Kidney (tissue), 14 donors: ENCODE data around the gene MYL5. TPM values are rescaled to one million over a fixed set of nuclear protein-coding genes. Genes with fewer than 3 reads are reported as not detected.

Source experiments
- DNase-seq, 5 donors: peaks; one replicate each; pipeline ENCODE4 v3.0.0-alpha.2; 2013 to 2020
- FAIRE-seq: peaks from 2 replicates; lab custom pipeline; 2012; peaks lifted over from hg19 to GRCh38; lab: Jason Lieb, UNC
- H3K27ac ChIP-seq, 2 donors: one replicate each; pipeline ENCODE4 v1.7.0; 2013; ENCODE audit warnings: low read depth in 2 of 2, low read length in 2 of 2, inconsistent platforms in 1 of 2
- H3K27me3 ChIP-seq: one replicate; pipeline ENCODE4 v1.7.1; 2013; ENCODE audit warnings: low read length, inconsistent platforms; ENCODE audit not compliant: control insufficient read depth, insufficient read depth
- H3K36me3 ChIP-seq, 3 donors: one replicate each; pipeline versions ENCODE4 v1.7.0 to v1.7.1; 2013; ENCODE audit warnings: low read length in 3 of 3, control low read depth in 1 of 3, inconsistent platforms in 1 of 3; ENCODE audit not compliant: insufficient read depth in 3 of 3, control insufficient read depth in 2 of 3
- H3K4me1 ChIP-seq, 3 donors: one replicate each; pipeline versions ENCODE4 v1.7.0 to v1.7.1; 2013; ENCODE audit warnings: low read length in 3 of 3, inconsistent platforms in 1 of 3, low read depth in 1 of 3; ENCODE audit not compliant: control insufficient read depth in 2 of 3, insufficient read depth in 2 of 3
- H3K4me3 ChIP-seq, 3 donors: one replicate each; pipeline versions ENCODE4 v1.7.0 to v1.8.1; 2013; ENCODE audit warnings: low read length in 3 of 3, control low read depth in 1 of 3, inconsistent platforms in 1 of 3
- H3K9ac ChIP-seq, 3 donors: one replicate each; pipeline versions ENCODE4 v1.7.0 to v1.7.1; 2013; ENCODE audit warnings: low read length in 3 of 3, control low read depth in 1 of 3, inconsistent platforms in 1 of 3
- H3K9me3 ChIP-seq, 3 donors: one replicate each; pipeline versions ENCODE4 v1.7.0 to v1.7.1; 2013; ENCODE audit warnings: low read length in 3 of 3, control low read depth in 1 of 3, inconsistent platforms in 1 of 3; ENCODE audit not compliant: control insufficient read depth in 2 of 3, insufficient read depth in 1 of 3
- CTCF ChIP-seq: IDR thresholded peaks from 3 replicates; pipeline ENCODE4 v1.5.1; 2012; ENCODE audit warnings: mild to moderate bottlenecking, moderate library complexity, borderline replicate concordance; ENCODE audit not compliant: insufficient read depth; ENCODE audit errors: extremely low read depth
- intact Hi-C: fragments of 100-400 bp; cut with DNase I; formaldehyde crosslinking; loops from one replicate; pipeline ENCODE4 v1.11.1; 2022
- polyA plus RNA-seq: library from polyadenylated mRNA; stranded (reverse); fragments of 350-450 nt; fragmentation: Illumina TruSeq; extraction: RNeasy Lipid Tissue Mini Kit (QIAGEN cat#74804); gene quantifications from one replicate; pipeline ENCODE4 v1.2.3, GENCODE V29; 2014; ENCODE audit warnings: low read depth, low replicate concordance; ENCODE audit not compliant: insufficient read depth
- total RNA-seq: library from RNA; stranded (reverse); fragmentation: NEBNext Ultra II Directional; extraction: Animal tissue kit (Norgen Biotek cat#: 25700); gene quantifications from one replicate; pipeline ENCODE4 v1.2.1, GENCODE V29; 2021
- donor health status: control.
- donor health status: control.
- donor health status: control.
- donor health status: control.
- donor health status: control.
- donor health status: DM: yes; HTN: yes; CAD: no.
- donor health status: Normal renal cell carcinoma (clear cell type).

Gene MYL5
- total and polyA plus RNA-seq, 2 donors from 2014 or later: 17.9 to 29.6 TPM

GRCh38 chr4:685679-686412 lies 11.5 kb downstream of the MYL5 start:
- H3K4me1 ChIP-seq: peaks cover 0 to 27% (median 4%) of the 10 kb centered on the region in 3 donors
- H3K27ac ChIP-seq: no peak overlapping the region
- TF ChIP-seq CTCF: no peak
- intact Hi-C loops: no loop called here
- DNase-seq (peak in 1 of 5 donors; percentile 51), FAIRE-seq (no peak)
- H3K27me3 ChIP-seq: no peaks in the 10 kb centered on the region
- H3K36me3 ChIP-seq: no peaks in the 10 kb centered on the region
- H3K9me3 ChIP-seq: no peaks in the 10 kb centered on the region
- H3K4me3 ChIP-seq: no peak overlapping the region
- H3K9ac ChIP-seq: no peak overlapping the region

GRCh38 chr4:686413-687040 lies 12.2 kb downstream of the MYL5 start:
- peak overlapping the region in 1 of 2 donors; percentile 53 for H3K27ac ChIP-seq
- no peaks in the 10 kb centered on the region for H3K27me3 ChIP-seq
- H3K9ac ChIP-seq: no peak overlapping the region
- intact Hi-C loops: no loop called here
- no peak overlapping the region for H3K4me3 ChIP-seq
- H3K9me3 ChIP-seq: no peaks in the 10 kb centered on the region
- peak in 2 of 5 donors; percentile 58 to 78 for DNase-seq
- peaks cover 0 to 26% (median 4%) of the 10 kb centered on the region in 3 donors for H3K4me1 ChIP-seq
- H3K36me3 ChIP-seq: no peaks in the 10 kb centered on the region
- no peak for FAIRE-seq
- TF ChIP-seq CTCF: no peak

DNA sequence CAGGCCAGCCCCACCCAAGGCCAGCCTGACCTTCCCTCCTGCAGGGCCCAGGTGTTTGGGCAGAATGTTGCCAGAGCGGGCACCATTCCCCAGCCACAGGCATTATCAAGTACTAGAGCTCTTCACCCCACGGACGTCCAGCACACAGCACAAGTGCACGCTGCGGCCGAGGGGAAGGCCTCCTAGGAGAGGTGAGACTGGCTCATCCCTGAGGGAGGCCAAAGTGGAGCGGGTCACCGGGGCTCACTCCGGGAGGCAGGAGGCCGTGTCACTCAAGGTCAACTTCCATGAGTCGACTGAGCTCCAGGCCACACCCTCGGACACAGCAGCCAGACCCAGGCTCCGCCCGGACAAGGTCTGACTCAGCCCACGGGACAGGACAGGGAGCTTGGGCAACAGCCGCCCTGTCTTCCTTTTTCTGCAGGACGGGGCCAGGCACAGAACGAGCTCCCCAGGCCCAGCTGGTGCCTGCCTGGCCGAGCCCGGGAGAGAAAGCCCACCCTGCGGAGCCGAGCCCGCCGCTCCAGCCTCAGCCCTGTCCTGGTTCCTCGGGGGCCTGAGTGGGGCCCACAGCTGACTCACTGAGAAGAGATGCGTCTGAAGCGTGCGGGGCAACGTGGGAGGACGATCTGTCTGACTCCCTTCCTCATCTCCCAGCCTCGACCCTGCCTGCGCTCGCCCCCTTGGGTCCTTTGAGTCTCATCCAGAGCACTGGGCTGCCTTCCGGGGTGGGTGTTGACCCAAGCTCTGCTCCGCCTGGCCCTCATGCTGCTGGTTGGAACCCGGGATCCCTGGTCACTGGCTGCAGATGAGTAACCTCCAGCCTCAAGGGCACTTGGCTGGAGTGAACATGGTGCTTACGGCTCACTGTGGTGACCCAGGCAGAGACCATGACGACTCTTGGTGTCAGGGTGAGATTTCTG lies 13.0 kb downstream of the MYL5 start:
- Histone ChIP-seq H3K36me3 (no peaks in the 10 kb centered on the region), H3K9me3 (no peaks in the 10 kb centered on the region), H3K4me3 (no peak overlapping the region), H3K27ac (peak overlapping the region in 1 of 2 donors; percentile 69), H3K4me1 (peaks cover 0 to 26% (median 4%) of the 10 kb centered on the region in 3 donors), H3K27me3 (no peaks in the 10 kb centered on the region), H3K9ac (no peak overlapping the region)
- peak in 2 of 5 donors; percentile 61 to 95 for DNase-seq
- no peak for FAIRE-seq
- intact Hi-C loops: no loop called here
- no peak for TF ChIP-seq CTCF
